ENCODE measurements around the gene PUS10.

PUS10 gene

DNA sequence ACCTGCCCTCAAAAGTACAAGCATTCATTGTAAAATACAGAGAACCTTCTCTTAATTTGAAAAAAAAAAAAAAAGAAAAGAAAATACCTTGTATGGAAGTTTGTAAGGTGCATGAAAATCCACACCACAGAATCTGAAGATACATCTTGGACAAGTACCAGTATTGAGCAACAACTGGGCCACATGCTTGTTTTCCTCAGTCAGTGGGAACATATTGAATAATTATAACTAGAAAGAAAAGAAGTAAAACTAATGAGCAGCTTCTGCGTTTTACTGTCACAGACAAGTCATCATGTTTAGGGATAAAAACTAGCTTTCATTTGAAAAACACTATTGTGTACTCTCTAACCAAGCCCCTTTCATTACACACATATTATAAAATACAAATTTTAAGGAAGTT is 6.4 kb downstream of the PUS10 start:
- DNase-seq (ENCODE audit: low read depth) = no peak
- H3K4me3 ChIP-seq (ENCODE audit: low read depth, low read length) = no peak overlapping the region
- TF ChIP-seq, protein P1, sequence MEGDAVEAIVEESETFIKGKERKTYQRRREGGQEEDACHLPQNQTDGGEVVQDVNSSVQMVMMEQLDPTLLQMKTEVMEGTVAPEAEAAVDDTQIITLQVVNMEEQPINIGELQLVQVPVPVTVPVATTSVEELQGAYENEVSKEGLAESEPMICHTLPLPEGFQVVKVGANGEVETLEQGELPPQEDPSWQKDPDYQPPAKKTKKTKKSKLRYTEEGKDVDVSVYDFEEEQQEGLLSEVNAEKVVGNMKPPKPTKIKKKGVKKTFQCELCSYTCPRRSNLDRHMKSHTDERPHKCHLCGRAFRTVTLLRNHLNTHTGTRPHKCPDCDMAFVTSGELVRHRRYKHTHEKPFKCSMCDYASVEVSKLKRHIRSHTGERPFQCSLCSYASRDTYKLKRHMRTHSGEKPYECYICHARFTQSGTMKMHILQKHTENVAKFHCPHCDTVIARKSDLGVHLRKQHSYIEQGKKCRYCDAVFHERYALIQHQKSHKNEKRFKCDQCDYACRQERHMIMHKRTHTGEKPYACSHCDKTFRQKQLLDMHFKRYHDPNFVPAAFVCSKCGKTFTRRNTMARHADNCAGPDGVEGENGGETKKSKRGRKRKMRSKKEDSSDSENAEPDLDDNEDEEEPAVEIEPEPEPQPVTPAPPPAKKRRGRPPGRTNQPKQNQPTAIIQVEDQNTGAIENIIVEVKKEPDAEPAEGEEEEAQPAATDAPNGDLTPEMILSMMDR (IDR thresholded peaks at IDR 0.05; ENCODE audit: insufficient read depth, low read depth, low read length, missing control alignments) = no peak

DNA sequence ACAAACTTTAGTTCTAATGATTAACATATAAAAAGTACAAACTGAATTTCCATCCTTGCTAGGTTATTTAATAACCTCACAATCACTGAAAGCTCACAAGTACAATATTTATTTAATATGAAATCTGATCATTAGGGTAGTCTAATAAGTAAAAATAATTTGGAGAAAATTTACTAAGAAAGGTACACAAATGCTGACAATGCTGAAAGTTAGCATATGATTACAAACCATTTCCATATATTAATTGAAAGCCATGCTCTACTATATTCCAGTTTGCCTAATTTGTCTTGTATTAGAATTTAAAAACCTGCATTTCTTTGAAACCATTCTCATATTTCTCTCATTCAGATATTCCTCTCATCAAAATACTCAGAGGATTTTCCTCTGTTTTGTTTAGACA is 8.7 kb downstream of the PUS10 start:
- DNase-seq (ENCODE audit: low read depth) = no peak
- TF ChIP-seq, protein P1 (IDR thresholded peaks at IDR 0.05; ENCODE audit: insufficient read depth, low read depth, low read length, missing control alignments) = no peak

DNA sequence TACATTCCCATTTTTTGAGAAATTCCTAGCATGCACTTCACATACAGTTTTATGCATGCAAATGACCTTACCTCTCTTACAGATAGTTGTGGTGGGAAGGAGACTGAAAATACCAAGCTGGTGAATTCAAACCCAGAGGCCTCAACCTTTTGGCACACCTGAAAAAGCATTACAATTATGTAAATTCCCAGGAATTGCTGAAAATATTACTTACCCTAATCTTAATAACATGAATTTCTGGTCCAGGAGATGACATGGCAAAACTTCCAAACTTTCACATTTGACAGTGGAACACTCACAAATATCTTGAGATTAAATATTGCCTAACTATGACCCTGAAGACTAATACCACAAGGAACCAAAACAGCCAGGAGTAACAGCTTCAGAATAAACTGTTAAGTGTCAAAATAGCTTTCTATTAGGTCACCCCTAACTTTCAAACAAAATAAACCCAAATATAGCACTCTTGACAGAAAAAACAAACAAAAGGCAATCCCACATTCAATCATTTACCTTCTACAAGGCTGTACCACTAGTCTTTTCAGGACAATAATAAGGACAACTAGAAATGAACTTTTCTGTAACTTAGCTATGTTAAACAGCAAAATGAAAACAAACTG is 11.5 kb downstream of the PUS10 start:
- DNase-seq (ENCODE audit: low read depth) = no peak
- TF ChIP-seq, protein P1 (IDR thresholded peaks at IDR 0.05; ENCODE audit: insufficient read depth, low read depth, low read length, missing control alignments) = no peak

More for the DNA sequence above, 8.7 kb downstream of the PUS10 start:
- no peak overlapping the region for H3K4me3 ChIP-seq (ENCODE audit: low read depth, low read length)

DNA sequence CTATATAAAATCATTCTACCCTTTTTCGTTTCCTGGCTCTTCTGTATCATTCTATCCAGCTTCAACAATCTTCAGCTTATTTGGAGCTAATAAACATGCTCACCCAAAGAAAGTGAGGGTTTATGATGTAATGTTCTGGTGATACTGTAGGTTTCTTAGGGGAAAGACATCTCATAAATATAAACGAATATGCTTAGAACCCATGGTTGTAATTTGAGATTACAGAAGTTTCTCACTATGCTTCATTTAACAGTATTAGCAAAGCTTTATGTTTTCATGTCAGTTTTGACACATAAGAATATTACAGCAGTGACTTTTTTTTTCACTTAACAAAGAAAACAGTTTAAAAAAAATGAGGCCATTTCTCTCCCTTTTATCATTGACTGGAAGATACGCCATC is 12.3 kb downstream of the PUS10 start:
- TF ChIP-seq, protein P1 (IDR thresholded peaks at IDR 0.05; ENCODE audit: insufficient read depth, low read depth, low read length, missing control alignments) = no peak
- H3K4me3 ChIP-seq (ENCODE audit: low read depth, low read length) = no peak overlapping the region
- no peak for DNase-seq (ENCODE audit: low read depth)

More for the DNA sequence above, 11.5 kb downstream of the PUS10 start:
- no peak overlapping the region for H3K4me3 ChIP-seq (ENCODE audit: low read depth, low read length)

DNA sequence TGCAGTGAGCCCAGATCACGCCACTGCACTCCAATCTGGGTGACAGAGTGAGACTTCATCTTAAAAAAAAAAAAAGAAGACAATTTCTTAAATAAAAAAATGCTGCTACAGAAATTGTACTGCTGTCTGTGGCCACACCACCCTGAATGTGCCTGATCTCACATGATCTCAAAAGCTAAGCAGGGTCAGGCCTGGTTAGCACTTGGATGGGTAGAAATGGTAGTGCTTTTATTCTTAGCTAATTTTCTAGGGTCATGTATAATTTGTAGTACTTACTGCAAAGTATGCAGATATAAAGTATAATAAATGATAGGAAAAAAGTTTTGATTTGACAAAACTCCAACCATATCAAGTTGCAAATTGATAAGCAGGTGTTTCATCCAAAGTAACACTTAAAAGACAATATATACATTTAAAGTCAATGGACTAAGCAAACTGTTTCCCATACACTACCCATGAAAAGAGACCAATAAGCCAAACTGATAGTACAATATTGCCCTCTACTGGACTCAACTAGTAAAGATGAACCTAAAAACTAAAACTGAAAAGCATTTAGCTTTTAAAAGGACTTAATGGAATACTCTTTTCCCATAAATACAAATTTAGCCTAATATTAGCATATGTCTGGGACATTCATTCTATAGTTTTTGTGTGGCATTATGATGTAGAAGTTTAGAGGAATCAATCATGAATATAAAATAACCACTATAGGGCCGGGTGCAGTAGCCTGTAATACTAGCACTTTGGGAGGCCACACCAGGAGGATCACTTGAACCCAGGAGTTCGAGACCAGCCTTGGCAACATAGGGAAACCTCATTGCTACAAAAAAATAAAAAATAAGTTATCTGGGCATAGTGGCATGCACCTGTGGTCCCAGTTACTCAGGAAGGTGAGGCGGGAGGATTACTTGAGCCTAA is 19.2 kb downstream of the PUS10 start:
- no peak overlapping the region for H3K4me3 ChIP-seq (ENCODE audit: low read depth, low read length)
- peak; percentile 71 for DNase-seq (ENCODE audit: low read depth)
- TF ChIP-seq, protein P1 (IDR thresholded peaks at IDR 0.05; ENCODE audit: insufficient read depth, low read depth, low read length, missing control alignments) = peak; percentile 38

DNA sequence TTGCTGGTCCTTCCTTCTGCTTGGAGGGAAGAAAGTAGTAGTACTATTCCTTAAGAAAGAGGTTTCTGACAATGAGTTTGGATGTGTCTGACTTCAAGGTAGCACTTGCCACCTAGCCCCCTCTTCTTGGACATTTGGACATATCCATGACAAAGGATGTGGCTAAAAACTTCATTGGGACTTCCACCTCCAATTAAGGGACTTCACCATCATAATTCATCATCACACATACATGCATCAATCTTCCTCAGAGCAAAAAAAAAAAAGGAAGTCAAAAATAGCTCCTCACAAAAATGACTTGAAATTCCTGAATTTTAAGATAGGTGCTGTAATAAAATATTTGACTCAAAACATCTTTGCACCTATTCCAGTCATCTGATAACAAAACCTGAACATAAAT is 23.9 kb downstream of the PUS10 start:
- no peak for DNase-seq (ENCODE audit: low read depth)
- TF ChIP-seq, protein P1 (IDR thresholded peaks at IDR 0.05; ENCODE audit: insufficient read depth, low read depth, low read length, missing control alignments) = no peak
- H3K4me3 ChIP-seq (ENCODE audit: low read depth, low read length) = no peak overlapping the region
